ENCODE measurements around the gene NACC2. TPM values are rescaled to one million over a fixed set of nuclear protein-coding genes. Genes with fewer than 3 reads are reported as not detected.

The NACC2 gene
- total and polyA plus RNA-seq, 9 of the 15 experiments (the other 6 are each of a cell fraction or from before 2014, with no cell fraction given): 0.70 to 25.1 (median 5.6) TPM

GRCh38 chr9:136047076-136047774 lies 47.9 kb downstream of the NACC2 start:
- in situ Hi-C loops (cut with MboI): no loop called here
- H3K9ac ChIP-seq (ENCODE audit: insufficient read depth in 1 of 2, low read depth in 2 of 2, low read length in 2 of 2): no peak overlapping the region
- no peak overlapping the region for H3K27ac ChIP-seq (ENCODE audit: extremely low read depth, low read depth, low read length)
- H3K79me2 ChIP-seq (ENCODE audit: control insufficient read depth, insufficient read depth, low read length): peaks cover 5% of the 10 kb centered on the region; the same call in 2 of the 3 replicates
- no peak for TF ChIP-seq ELF2 (CRISPR knock-in tag; IDR thresholded peaks at IDR 0.05)
- TF ChIP-seq HDAC6 (IDR thresholded peaks at IDR 0.05; ENCODE audit: low read depth, low read length): no peak
- no peak for TF ChIP-seq EZH2 (IDR thresholded peaks at IDR 0.05; ENCODE audit: borderline replicate concordance, low read depth, low read length)
- no peak for TF ChIP-seq IRF9 (tag; IDR thresholded peaks at IDR 0.05)
- FAIRE-seq (no peak), DNase-seq (ENCODE audit: extremely low read depth in 1 of 4, low spot score in 3 of 4) (no peak), ATAC-seq (no peak)
- 89% methylated on average over 25 of the region's 31 CpGs for WGBS (ENCODE audit: insufficient coverage, low coverage, missing lambda C conversion rate)
- H3K4me1 ChIP-seq (replicated peaks in 1 of 2; ENCODE audit: control insufficient read depth in 2 of 2, insufficient read depth in 2 of 2, low read length in 2 of 2): peaks cover 0 to 49% of the 10 kb centered on the region in 2 experiments; a peak in 2 of 5 replicates
- H3K36me3 ChIP-seq (ENCODE audit: control insufficient read depth, insufficient read depth, low read length): peaks cover 76% of the 10 kb centered on the region; the same call in 2 of the 3 replicates
- BruUV-seq (replicated peaks): no TSS peak
- intact Hi-C loops (cut with micrococcal nuclease): no loop called here
- H3K4me2 ChIP-seq (ENCODE audit: insufficient read depth, low read length): no peak overlapping the region
- H3K9me3 ChIP-seq (replicated peaks; ENCODE audit: control insufficient read depth, insufficient read depth, low read depth, low read length): no peaks in the 10 kb centered on the region
- H3K27me3 ChIP-seq (ENCODE audit: control insufficient read depth in 2 of 2, insufficient read depth in 2 of 2, low read length in 2 of 2): no peaks in the 10 kb centered on the region
- H3K4me3 ChIP-seq: no peak overlapping the region
- POLR2A ChIA-PET: interaction anchor here (0.7 kb wide), 1 partner anchor 257 kb away, joined by 3 read pairs; no protein-coding TSS in a partner anchor
- H2AFZ ChIP-seq (ENCODE audit: low read depth, low read length): no peak overlapping the region
- CTCF ChIA-PET (ENCODE audit: low intra/inter-chr PET ratio): no interaction called here
- H4K20me1 ChIP-seq (replicated peaks; ENCODE audit: control insufficient read depth, insufficient read depth, low read length): no peaks in the 10 kb centered on the region; the same call in none of the 2 replicates
- peaks cover 3% of the 10 kb centered on the region for H3K9me1 ChIP-seq (ENCODE audit: control insufficient read depth, insufficient read depth, low read length)

Measured in K562 (cell line).